Measurements from ENCODE around the gene HSD17B8.

DNA sequence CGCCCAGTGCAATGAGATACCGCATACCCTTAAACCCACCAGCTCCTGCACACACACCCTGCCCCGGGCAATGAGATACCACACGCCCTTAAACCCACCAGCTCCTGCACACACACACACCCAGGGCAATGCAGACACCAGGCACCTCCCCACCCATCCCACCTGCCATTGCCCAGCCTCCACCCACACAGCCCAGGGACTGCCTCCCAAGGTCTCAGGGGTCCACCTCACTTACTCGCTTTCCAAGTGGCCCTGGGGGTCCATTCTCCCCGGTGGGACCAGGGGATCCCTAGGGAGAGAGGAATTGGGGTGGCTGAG, 36.2 kb upstream of the HSD17B8 start:
- TF ChIP-seq RAD21 (IDR thresholded peaks at IDR 0.05; ENCODE audit: low read depth): no peak
- TF ChIP-seq YY1 (IDR thresholded peaks at IDR 0.05; ENCODE audit: low read depth): no peak
- no peak for TF ChIP-seq TAF1 (IDR thresholded peaks at IDR 0.05; ENCODE audit: low read depth)
- TF ChIP-seq, protein P1, sequence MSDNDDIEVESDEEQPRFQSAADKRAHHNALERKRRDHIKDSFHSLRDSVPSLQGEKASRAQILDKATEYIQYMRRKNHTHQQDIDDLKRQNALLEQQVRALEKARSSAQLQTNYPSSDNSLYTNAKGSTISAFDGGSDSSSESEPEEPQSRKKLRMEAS (IDR thresholded peaks at IDR 0.05): no peak
- no peak for TF ChIP-seq TCF12 (IDR thresholded peaks at IDR 0.05; ENCODE audit: low read depth)
- no peak for TF ChIP-seq CEBPB (IDR thresholded peaks at IDR 0.05)
- TF ChIP-seq, protein P2, sequence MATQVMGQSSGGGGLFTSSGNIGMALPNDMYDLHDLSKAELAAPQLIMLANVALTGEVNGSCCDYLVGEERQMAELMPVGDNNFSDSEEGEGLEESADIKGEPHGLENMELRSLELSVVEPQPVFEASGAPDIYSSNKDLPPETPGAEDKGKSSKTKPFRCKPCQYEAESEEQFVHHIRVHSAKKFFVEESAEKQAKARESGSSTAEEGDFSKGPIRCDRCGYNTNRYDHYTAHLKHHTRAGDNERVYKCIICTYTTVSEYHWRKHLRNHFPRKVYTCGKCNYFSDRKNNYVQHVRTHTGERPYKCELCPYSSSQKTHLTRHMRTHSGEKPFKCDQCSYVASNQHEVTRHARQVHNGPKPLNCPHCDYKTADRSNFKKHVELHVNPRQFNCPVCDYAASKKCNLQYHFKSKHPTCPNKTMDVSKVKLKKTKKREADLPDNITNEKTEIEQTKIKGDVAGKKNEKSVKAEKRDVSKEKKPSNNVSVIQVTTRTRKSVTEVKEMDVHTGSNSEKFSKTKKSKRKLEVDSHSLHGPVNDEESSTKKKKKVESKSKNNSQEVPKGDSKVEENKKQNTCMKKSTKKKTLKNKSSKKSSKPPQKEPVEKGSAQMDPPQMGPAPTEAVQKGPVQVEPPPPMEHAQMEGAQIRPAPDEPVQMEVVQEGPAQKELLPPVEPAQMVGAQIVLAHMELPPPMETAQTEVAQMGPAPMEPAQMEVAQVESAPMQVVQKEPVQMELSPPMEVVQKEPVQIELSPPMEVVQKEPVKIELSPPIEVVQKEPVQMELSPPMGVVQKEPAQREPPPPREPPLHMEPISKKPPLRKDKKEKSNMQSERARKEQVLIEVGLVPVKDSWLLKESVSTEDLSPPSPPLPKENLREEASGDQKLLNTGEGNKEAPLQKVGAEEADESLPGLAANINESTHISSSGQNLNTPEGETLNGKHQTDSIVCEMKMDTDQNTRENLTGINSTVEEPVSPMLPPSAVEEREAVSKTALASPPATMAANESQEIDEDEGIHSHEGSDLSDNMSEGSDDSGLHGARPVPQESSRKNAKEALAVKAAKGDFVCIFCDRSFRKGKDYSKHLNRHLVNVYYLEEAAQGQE (IDR thresholded peaks at IDR 0.05; ENCODE audit: low read depth): no peak
- TF ChIP-seq TEAD4 (IDR thresholded peaks at IDR 0.05): no peak
- TF ChIP-seq ZBTB7A (IDR thresholded peaks at IDR 0.05; ENCODE audit: low read depth): no peak
- TF ChIP-seq EP300 (IDR thresholded peaks at IDR 0.05; ENCODE audit: borderline replicate concordance): no peak
- TF ChIP-seq NFIC (IDR thresholded peaks at IDR 0.05): no peak
- TF ChIP-seq CREB1 (IDR thresholded peaks at IDR 0.05; ENCODE audit: low read depth): no peak
- no peak for TF ChIP-seq FOXM1 (IDR thresholded peaks at IDR 0.05; ENCODE audit: borderline replicate concordance, low read depth)
- TF ChIP-seq, protein P3, sequence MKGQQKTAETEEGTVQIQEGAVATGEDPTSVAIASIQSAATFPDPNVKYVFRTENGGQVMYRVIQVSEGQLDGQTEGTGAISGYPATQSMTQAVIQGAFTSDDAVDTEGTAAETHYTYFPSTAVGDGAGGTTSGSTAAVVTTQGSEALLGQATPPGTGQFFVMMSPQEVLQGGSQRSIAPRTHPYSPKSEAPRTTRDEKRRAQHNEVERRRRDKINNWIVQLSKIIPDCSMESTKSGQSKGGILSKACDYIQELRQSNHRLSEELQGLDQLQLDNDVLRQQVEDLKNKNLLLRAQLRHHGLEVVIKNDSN (IDR thresholded peaks at IDR 0.05): no peak
